Measurements from ENCODE around the gene SPRYD4. TPM values are rescaled to one million over a fixed set of nuclear protein-coding genes. Genes with fewer than 3 reads are reported as not detected.
"Not testable (repeated sequence)": the region's sequence is repeated elsewhere in the genome, so short reads cannot be mapped to it uniquely, and the experiment has no call there.

The SPRYD4 gene
- polyA plus RNA-seq (ENCODE audit: insufficient read length in 12 of 12) = 1 to 10 TPM in 11 of 12 donors, not detected in 1; 1.4 to 3.4 (median 2.3) TPM
- long read RNA-seq, donor 1, full-length matches to known transcripts = 16 of 16 reads
- long read RNA-seq, donor 1, partial matches to known transcripts = 0 of 16 reads
- long read RNA-seq, donor 1, other reads (novel, unspliced or antisense) = 0 of 16 reads
- long read RNA-seq, donor 2, full-length matches to known transcripts = 9 of 9 reads
- long read RNA-seq, donor 2, partial matches to known transcripts = 0 of 9 reads
- long read RNA-seq, donor 2, other reads (novel, unspliced or antisense) = 0 of 9 reads
- long read RNA-seq, donor 3, full-length matches to known transcripts = 7 of 7 reads
- long read RNA-seq, donor 3, partial matches to known transcripts = 0 of 7 reads
- long read RNA-seq, donor 3, other reads (novel, unspliced or antisense) = 0 of 7 reads
- long read RNA-seq, donor 4, full-length matches to known transcripts = 2 of 2 reads
- long read RNA-seq, donor 4, partial matches to known transcripts = 0 of 2 reads
- long read RNA-seq, donor 4, other reads (novel, unspliced or antisense) = 0 of 2 reads
- long read RNA-seq, donor 5 = 0 reads
- long read RNA-seq, donor 6, full-length matches to known transcripts = 3 of 3 reads
- long read RNA-seq, donor 6, partial matches to known transcripts = 0 of 3 reads
- long read RNA-seq, donor 6, other reads (novel, unspliced or antisense) = 0 of 3 reads
- long read RNA-seq, donor 7, full-length matches to known transcripts = 3 of 3 reads
- long read RNA-seq, donor 7, partial matches to known transcripts = 0 of 3 reads
- long read RNA-seq, donor 7, other reads (novel, unspliced or antisense) = 0 of 3 reads
- long read RNA-seq, donor 8, full-length matches to known transcripts = 11 of 11 reads
- long read RNA-seq, donor 8, partial matches to known transcripts = 0 of 11 reads
- long read RNA-seq, donor 8, other reads (novel, unspliced or antisense) = 0 of 11 reads
- long read RNA-seq, donor 9, full-length matches to known transcripts = 10 of 10 reads
- long read RNA-seq, donor 9, partial matches to known transcripts = 0 of 10 reads
- long read RNA-seq, donor 9, other reads (novel, unspliced or antisense) = 0 of 10 reads
- long read RNA-seq, donor 10, full-length matches to known transcripts = 9 of 9 reads
- long read RNA-seq, donor 10, partial matches to known transcripts = 0 of 9 reads
- long read RNA-seq, donor 10, other reads (novel, unspliced or antisense) = 0 of 9 reads
- long read RNA-seq, donor 11, full-length matches to known transcripts = 9 of 9 reads
- long read RNA-seq, donor 11, partial matches to known transcripts = 0 of 9 reads
- long read RNA-seq, donor 11, other reads (novel, unspliced or antisense) = 0 of 9 reads

DNA sequence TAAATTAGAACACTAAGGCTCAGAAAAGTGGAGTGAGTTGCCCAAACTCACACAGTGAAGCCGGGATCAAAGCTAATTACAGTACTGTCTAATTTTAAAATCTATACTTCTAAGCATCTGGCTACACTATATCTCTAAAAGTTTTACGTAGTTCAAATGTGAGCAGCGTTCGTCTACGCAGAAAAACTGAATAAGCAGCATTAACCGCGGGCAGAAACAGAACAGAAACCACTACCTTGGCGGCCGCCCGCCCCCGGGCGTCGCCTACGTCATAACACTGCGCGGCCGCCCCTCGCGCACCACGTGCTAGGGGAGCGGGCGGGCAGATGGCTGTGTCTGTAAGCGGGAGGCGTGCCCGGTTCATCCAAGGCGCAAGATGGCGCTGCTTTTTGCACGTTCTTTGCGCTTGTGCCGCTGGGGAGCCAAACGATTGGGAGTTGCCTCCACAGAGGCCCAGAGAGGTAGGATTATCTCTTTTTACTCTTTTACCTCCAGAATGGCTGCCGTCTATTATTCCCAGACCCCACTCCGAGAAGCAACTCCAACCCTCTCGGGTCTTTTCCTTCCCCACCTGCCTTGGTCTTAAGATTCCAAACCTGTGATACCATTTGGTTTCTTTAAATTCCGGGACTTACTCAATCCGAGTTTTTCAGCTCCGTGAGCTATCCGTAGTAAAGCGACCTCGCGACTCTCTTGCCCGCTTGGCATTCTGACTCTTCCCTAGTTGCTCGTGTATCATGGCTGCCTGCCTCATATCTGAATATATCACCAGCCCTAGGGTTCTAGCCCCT is at the start of gene SPRYD4:
SPRYD4 (plus strand) TSS at position 363 of the 791 bp plus-strand sequence; CDS start at position 377, 14 bp downstream.
- DNase-seq = peak; percentile 95

DNA sequence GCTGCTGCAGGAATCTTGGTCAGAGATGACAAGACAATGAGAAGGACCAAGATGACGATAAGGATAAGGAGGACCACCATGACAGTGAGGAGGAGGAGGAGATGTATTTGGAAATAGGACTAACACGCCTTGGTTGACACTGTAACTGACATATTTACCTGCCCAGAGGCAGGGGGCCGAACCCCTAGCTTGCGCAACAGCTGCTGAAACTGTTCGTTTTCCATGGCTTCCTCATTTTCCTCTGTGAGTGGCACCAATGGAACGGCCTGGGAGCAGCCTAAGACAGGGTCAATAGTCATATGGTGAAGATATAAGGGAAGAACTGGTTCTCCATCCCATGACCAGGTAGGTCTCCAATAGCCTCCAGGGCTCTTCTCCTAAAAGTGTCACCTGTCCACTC is 48.0 kb upstream of the SPRYD4 start:
- DNase-seq = no peak

- no peak for DNase-seq
These were observed 43.2 kb upstream of the SPRYD4 start for GRCh38 chr12:56425193-56425592.

- DNase-seq = no peak
These were observed 42.4 kb upstream of the SPRYD4 start for GRCh38 chr12:56425940-56426438.

DNA sequence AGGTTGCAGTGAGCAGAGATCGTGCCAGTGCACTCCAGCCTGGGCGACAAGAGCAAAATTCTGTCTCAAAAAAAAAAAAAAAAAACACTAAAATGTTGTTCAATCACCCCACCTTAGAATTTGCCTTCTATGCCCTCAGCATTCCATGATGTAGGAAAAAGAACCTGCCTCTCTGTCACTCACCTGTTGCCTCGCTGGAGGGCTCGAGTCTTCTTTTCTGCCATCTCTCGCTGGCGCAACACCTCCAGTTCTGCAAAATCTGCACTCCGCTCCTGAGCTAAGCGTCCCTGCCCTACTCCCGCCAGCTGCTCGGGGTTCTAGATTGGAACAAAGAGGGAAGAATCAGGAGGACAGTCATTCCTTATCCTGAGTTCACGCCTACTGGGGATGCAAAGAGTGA is 37.1 kb upstream of the SPRYD4 start:
- DNase-seq = no peak

- DNase-seq = no peak
These were observed 36.5 kb upstream of the SPRYD4 start for GRCh38 chr12:56431850-56432249.

DNA sequence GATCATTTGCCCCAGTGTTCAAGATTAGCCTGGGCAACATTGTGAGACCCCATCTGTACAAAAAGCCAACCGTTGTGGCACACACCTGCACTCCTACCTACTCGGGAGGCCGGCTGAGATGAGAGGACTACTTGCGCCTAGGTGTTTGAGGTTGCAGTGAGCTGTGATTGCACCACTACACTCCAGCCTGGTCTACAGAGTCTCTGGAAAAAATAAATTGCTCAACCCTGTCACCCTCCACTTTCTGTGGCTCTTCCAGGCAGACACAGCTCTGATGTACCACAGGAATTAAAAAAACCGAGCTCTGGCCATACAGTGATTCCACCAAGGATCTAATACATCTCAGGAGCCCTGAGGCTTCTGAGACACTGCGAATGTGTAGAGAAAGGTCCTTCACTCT is 33.5 kb upstream of the SPRYD4 start:
- no peak for DNase-seq

GRCh38 chr12:56437430-56438176 is 30.8 kb upstream of the SPRYD4 start:
- DNase-seq = no peak

- DNase-seq = not testable (repeated sequence)
These were observed 25.2 kb upstream of the SPRYD4 start for GRCh38 chr12:56443208-56443607.

- DNase-seq = peak; percentile 94
These were observed 19.3 kb upstream of the SPRYD4 start, which contains the start of gene TIMELESS for GRCh38 chr12:56448860-56449621. TSS of gene TIMELESS (minus strand) at chr12:56449426. CDS start at chr12:56434170, 15,256 bp downstream.

- no peak for DNase-seq
These were observed 18.8 kb upstream of the SPRYD4 start for GRCh38 chr12:56449622-56449984.

- DNase-seq = no peak
These were observed 18.1 kb upstream of the SPRYD4 start for GRCh38 chr12:56450241-56450640.

- DNase-seq = no peak
These were observed 17.2 kb upstream of the SPRYD4 start for GRCh38 chr12:56451147-56451546.

- no peak for DNase-seq
These were observed 13.8 kb upstream of the SPRYD4 start, which contains the start of gene MIP for GRCh38 chr12:56454557-56454956. TSS of gene MIP (minus strand) at chr12:56454657. CDS start at chr12:56454613, 44 bp downstream.

- DNase-seq = no peak
These were observed 10.6 kb upstream of the SPRYD4 start for GRCh38 chr12:56457817-56458216.

DNA sequence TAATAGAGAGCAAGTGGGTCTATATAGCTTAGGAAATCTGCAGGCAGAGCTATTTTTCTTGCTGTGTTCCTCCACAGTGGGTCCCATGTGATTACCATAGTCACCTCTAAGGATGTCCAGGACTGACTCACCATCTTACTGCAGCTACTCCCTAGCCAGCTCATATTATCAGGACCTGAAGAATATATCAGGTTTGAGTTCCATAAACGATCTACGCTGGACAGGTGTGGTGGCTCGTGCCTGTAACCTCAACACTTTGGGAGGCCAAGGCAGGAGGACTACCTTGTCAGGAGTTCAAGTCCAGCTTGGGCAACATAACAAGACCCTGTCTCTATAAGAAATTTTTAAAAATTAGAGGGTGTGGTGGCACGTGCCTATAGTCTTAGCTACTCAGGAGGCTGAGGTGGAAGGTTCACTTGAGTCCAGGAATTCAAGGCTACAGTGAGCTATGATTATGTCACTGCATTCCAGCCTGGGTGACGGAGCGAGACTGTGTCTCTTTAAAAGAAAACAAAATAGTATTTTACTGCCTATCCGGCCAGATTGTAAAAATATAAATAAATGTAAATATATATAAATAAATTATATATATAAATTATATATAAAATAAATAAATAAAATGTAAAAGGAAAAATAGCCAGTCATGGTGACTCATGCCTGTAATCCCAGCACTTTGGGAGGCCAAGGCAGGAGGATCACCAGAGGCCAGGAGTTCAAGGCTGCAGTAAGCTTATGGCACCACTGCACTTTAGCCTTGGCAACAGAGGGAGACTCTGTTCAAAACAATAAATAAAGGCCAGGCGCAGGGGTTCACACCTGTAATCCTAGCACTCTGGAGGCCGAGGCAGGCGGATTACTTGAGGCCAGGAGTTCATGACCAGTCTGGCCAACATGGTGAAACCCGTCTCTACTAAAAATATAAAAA is 6.9 kb upstream of the SPRYD4 start:
- no peak for DNase-seq

- DNase-seq = no peak
These were observed 5.8 kb upstream of the SPRYD4 start for GRCh38 chr12:56462565-56462964.
